PC-9 (cell line): Measurements from ENCODE around the gene FCHO2. TPM values are rescaled to one million over a fixed set of nuclear protein-coding genes. Genes with fewer than 3 reads are reported as not detected.

Source experiments
- BruUV-seq: library from RNA; stranded (reverse); fragments of 400-500 nt; replicated peaks from 2 replicates; lab custom pipeline; 2021; lab: Mats Ljungman, UMichigan
- CTCF ChIA-PET: fragments of 300-600 bp; sonication (Branson Sonifier 250); formaldehyde crosslinking; loops from one replicate; lab custom pipeline; 2022; ENCODE audit warnings: antibody characterized with exemption; lab: Charles Lee
- POLR2A ChIA-PET: fragments of 300-600 bp; sonication (Branson Sonifier 250); formaldehyde crosslinking; loops from one replicate; lab custom pipeline; 2022; ENCODE audit warnings: antibody characterized with exemption; ENCODE audit not compliant: unreplicated experiment; lab: Charles Lee
- DNase-seq, 2 experiments: peaks; one replicate each; pipeline versions ENCODE4 v3.0.0 to v3.0.0-alpha.2; 2015 to 2022; ENCODE audit warnings: mixed read lengths in 1 of 2
- H2AFZ ChIP-seq: fragments of 200-600 bp; sonication (generic); 2 replicates; pipeline ENCODE4 v1.8.1; 2017; ENCODE audit warnings: antibody characterized with exemption
- H3F3A ChIP-seq: fragments of 200-600 bp; sonication (generic); 2 replicates; pipeline ENCODE4 v1.8.1; 2017; ENCODE audit warnings: antibody characterized with exemption, mild to moderate bottlenecking, low read depth; ENCODE audit not compliant: insufficient read depth
- H3K27ac ChIP-seq: fragments of 200-600 bp; sonication (generic); 2 replicates; pipeline ENCODE4 v1.6.1; 2016; ENCODE audit warnings: mixed run types
- H3K27me3 ChIP-seq: fragments of 200-600 bp; sonication (generic); 2 replicates; pipeline ENCODE4 v1.6.1; 2016; ENCODE audit warnings: low read depth, mixed run types; ENCODE audit not compliant: insufficient read depth
- H3K36me3 ChIP-seq: fragments of 200-600 bp; sonication (generic); 2 replicates; pipeline ENCODE4 v1.6.1; 2016; ENCODE audit warnings: low read depth, mixed run types
- H3K4me1 ChIP-seq: fragments of 200-600 bp; sonication (generic); replicated peaks from 2 replicates; pipeline ENCODE4 v1.6.1; 2016; ENCODE audit warnings: mixed run types; ENCODE audit not compliant: insufficient read depth
- H3K4me2 ChIP-seq: fragments of 200-600 bp; sonication (generic); 2 replicates; pipeline ENCODE4 v1.6.1; 2017; ENCODE audit warnings: mixed run types
- H3K4me3 ChIP-seq: fragments of 200-600 bp; sonication (generic); 2 replicates; pipeline ENCODE4 v1.6.1; 2016; ENCODE audit warnings: mixed run types
- H3K79me2 ChIP-seq: fragments of 200-600 bp; sonication (generic); 2 replicates; pipeline ENCODE4 v1.6.1; 2017; ENCODE audit warnings: low read depth, mixed run types
- H3K9me2 ChIP-seq: fragments of 200-600 bp; sonication (generic); 2 replicates; pipeline ENCODE4 v1.8.1; 2017; ENCODE audit warnings: mild to moderate bottlenecking; ENCODE audit not compliant: insufficient read depth
- H3K9me3 ChIP-seq: fragments of 200-600 bp; sonication (generic); 2 replicates; pipeline ENCODE4 v1.8.1; 2016; ENCODE audit warnings: low read depth; ENCODE audit not compliant: insufficient read depth
- H4K20me1 ChIP-seq: fragments of 200-600 bp; sonication (generic); 2 replicates; pipeline ENCODE4 v1.8.1; 2017; ENCODE audit not compliant: insufficient read depth
- EZH2 ChIP-seq: fragments of 200-600 bp; sonication (generic); IDR thresholded peaks from 2 replicates; pipeline ENCODE4 v1.8.0; 2017; ENCODE audit warnings: antibody characterized with exemption, low read depth
- intact Hi-C: fragments of 100-400 bp; cut with micrococcal nuclease; formaldehyde crosslinking; loops from one replicate; pipeline ENCODE4 v1.10.0; 2022; ENCODE audit not compliant: unreplicated experiment
- total RNA-seq: library from RNA; stranded (reverse); gene quantifications from 2 replicates; pipeline ENCODE4 v1.2.3, GENCODE V29; 2021
- TF ChIP-seq, protein P1 (sequence below): fragments of 200-600 bp; sonication (generic); conservative IDR thresholded peaks from 2 replicates; pipeline ENCODE4 v1.6.1; 2017; ENCODE audit warnings: mixed run types, antibody characterized with exemption, mild to moderate bottlenecking, moderate library complexity

The FCHO2 gene
- total RNA-seq, 1 experiment from 2014 or later, result 26.1 TPM

DNA sequence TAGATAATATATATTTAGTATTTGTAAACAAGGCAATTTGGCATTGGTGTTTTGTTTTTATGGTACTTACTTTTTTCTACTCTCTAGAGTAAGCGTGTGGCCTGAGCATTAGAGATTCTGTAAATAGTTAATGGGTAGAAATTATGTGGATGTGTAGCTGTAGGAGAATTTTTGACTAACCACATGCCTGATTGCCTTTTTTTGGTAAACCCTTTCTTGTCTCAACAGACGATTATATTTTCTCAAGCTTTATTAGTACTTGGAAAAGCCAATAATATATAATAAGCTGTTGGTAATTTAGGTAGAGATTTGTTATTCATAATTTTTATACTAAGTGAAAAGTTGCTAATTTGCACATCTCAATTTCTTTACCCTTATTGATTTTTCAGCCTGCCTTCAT lies 76.8 kb downstream of the FCHO2 start:
- no peak for DNase-seq
- no peak overlapping the region for H2AFZ ChIP-seq
- H3K27ac ChIP-seq, result no peak overlapping the region
- no peaks in the 10 kb centered on the region for H3K9me2 ChIP-seq
- TF ChIP-seq, protein P1, sequence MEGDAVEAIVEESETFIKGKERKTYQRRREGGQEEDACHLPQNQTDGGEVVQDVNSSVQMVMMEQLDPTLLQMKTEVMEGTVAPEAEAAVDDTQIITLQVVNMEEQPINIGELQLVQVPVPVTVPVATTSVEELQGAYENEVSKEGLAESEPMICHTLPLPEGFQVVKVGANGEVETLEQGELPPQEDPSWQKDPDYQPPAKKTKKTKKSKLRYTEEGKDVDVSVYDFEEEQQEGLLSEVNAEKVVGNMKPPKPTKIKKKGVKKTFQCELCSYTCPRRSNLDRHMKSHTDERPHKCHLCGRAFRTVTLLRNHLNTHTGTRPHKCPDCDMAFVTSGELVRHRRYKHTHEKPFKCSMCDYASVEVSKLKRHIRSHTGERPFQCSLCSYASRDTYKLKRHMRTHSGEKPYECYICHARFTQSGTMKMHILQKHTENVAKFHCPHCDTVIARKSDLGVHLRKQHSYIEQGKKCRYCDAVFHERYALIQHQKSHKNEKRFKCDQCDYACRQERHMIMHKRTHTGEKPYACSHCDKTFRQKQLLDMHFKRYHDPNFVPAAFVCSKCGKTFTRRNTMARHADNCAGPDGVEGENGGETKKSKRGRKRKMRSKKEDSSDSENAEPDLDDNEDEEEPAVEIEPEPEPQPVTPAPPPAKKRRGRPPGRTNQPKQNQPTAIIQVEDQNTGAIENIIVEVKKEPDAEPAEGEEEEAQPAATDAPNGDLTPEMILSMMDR, result no peak
- no peak for TF ChIP-seq EZH2
- H3K27me3 ChIP-seq, result no peaks in the 10 kb centered on the region
- H3K9me3 ChIP-seq, result no peaks in the 10 kb centered on the region
- peaks cover 6% of the 10 kb centered on the region; the same call in 1 of the 2 replicates for H3K36me3 ChIP-seq
- no peak overlapping the region for H3K4me3 ChIP-seq
- no TSS peak for BruUV-seq
- CTCF ChIA-PET, result no interaction called here
- H4K20me1 ChIP-seq, result no peaks in the 10 kb centered on the region
- peaks cover 26% of the 10 kb centered on the region for H3F3A ChIP-seq
- intact Hi-C loops, result no loop called here
- no peaks in the 10 kb centered on the region; the same call in 1 of the 2 replicates for H3K79me2 ChIP-seq
- peaks cover 32% of the 10 kb centered on the region for H3K4me1 ChIP-seq
- H3K4me2 ChIP-seq, result no peak overlapping the region
- POLR2A ChIA-PET, result no interaction called here

DNA sequence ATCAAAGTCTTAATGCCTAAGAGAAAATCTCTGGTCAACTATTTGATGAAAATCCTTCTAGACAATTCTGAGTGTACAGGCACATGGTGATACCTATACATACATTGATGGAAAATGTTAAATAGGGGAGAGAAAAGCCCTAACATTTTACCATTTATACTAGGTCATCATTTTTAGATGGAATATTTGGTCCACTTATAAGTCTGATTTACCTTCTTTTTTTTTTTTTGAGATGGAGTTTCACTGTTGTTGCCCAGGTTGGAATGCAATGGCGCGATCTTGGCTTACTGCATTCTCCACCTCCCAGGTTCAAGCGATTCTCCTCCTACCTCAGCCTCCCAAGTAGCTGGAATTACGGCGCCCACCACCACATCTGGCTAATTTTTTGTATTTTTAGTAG lies 81.7 kb downstream of the FCHO2 start:
- Histone ChIP-seq H3K4me3 (no peak overlapping the region), H3F3A (peaks cover 12% of the 10 kb centered on the region; the same call in 1 of the 2 replicates)
- POLR2A ChIA-PET, result no interaction called here

GRCh38 chr5:73039082-73039481 lies 83.2 kb downstream of the FCHO2 start:
- Histone ChIP-seq H3F3A (peaks cover 12% of the 10 kb centered on the region; the same call in 1 of the 2 replicates), H3K36me3 (no peaks in the 10 kb centered on the region), H3K27ac (0 out of 2 replicates have a peak overlapping the region, but pooled peaks have one; percentile 3), H3K9me3 (no peaks in the 10 kb centered on the region), H3K79me2 (no peaks in the 10 kb centered on the region), H2AFZ (no peak overlapping the region), H3K4me3 (no peak overlapping the region), H3K9me2 (no peaks in the 10 kb centered on the region), H3K4me2 (no peak overlapping the region), H4K20me1 (no peaks in the 10 kb centered on the region), H3K4me1 (peaks cover 6% of the 10 kb centered on the region; the same call in 1 of the 2 replicates), H3K27me3 (no peaks in the 10 kb centered on the region)
- no TSS peak for BruUV-seq
- ChIA-PET POLR2A (no interaction called here), CTCF (no interaction called here)
- TF ChIP-seq, protein P1, result no peak
- no peak for TF ChIP-seq EZH2
- peak; percentile 29 to 63 for DNase-seq
- intact Hi-C loops, result no loop called here

More for the DNA sequence above, 81.7 kb downstream of the FCHO2 start:
- Histone ChIP-seq H3K4me1 (peaks cover 6% of the 10 kb centered on the region; the same call in 1 of the 2 replicates), H2AFZ (no peak overlapping the region), H3K79me2 (no peaks in the 10 kb centered on the region), H3K4me2 (no peak overlapping the region), H3K9me3 (no peaks in the 10 kb centered on the region), H3K9me2 (no peaks in the 10 kb centered on the region), H3K27me3 (no peaks in the 10 kb centered on the region), H3K27ac (no peak overlapping the region), H4K20me1 (no peaks in the 10 kb centered on the region), H3K36me3 (no peaks in the 10 kb centered on the region)
- intact Hi-C loops, result no loop called here
- TF ChIP-seq, protein P1, result no peak
- no peak for TF ChIP-seq EZH2
- CTCF ChIA-PET, result no interaction called here
- DNase-seq, result no peak
- no TSS peak for BruUV-seq
